Transverse colon (tissue), 4 donors: Measurements from ENCODE around the gene ARHGAP45. TPM values are rescaled to one million over a fixed set of nuclear protein-coding genes. Genes with fewer than 3 reads are reported as not detected.

Experiments
- DNase-seq: peaks from one replicate; pipeline ENCODE4 v3.0.0-alpha.2; 2019
- H3K27ac ChIP-seq, 4 donors: fragments of 200-600 bp; sonication (generic); 2 replicates each; pipeline ENCODE4 v1.5.1; 2016 to 2018; ENCODE audit warnings: inconsistent platforms in 4 of 4
- H3K27me3 ChIP-seq: fragments of 200-600 bp; sonication (generic); 2 replicates; pipeline ENCODE4 v1.5.1; 2017; ENCODE audit warnings: inconsistent platforms
- H3K36me3 ChIP-seq, 4 donors: fragments of 200-600 bp; sonication (generic); 2 replicates each; pipeline ENCODE4 v1.5.1; 2017 to 2019; ENCODE audit warnings: inconsistent platforms in 4 of 4
- H3K4me1 ChIP-seq, 4 donors: fragments of 200-600 bp; sonication (generic); 2 replicates each; pipeline ENCODE4 v1.5.1; 2017 to 2020; ENCODE audit warnings: inconsistent platforms in 4 of 4
- H3K4me3 ChIP-seq, 4 donors: fragments of 200-600 bp; sonication (generic); 1 replicate in 1 of 4; 2 replicates in 3 of 4; pipeline versions ENCODE4 v1.5.1 to v1.6.1; 2017 to 2019; ENCODE audit warnings: inconsistent platforms in 4 of 4
- H3K9me3 ChIP-seq, 2 donors: fragments of 200-600 bp; sonication (generic); 2 replicates each; pipeline ENCODE4 v1.5.1; 2017 to 2019; ENCODE audit warnings: inconsistent platforms in 2 of 2
- EP300 ChIP-seq: sonication (generic); formaldehyde crosslinking; IDR thresholded peaks from one replicate; pipeline ENCODE4 v1.6.1; 2017; ENCODE audit warnings: antibody characterized with exemption, low read depth
- POLR2A ChIP-seq: fragments of 450-650 bp; IDR thresholded peaks from one replicate; pipeline ENCODE4 v1.6.1; 2016; ENCODE audit warnings: antibody characterized with exemption, mild to moderate bottlenecking, moderate library complexity
- POLR2AphosphoS5 ChIP-seq, 3 donors: sonication (generic); formaldehyde crosslinking; IDR thresholded peaks; one replicate each; pipeline ENCODE4 v1.6.1; 2016; ENCODE audit warnings: antibody characterized with exemption in 3 of 3
- WGBS, 2 donors: methylation state at CpG; one replicate each; pipeline ENCODE4 v1.1.5; 2018; ENCODE audit warnings: low coverage in 1 of 2; 5-methylcytosine and 5-hydroxymethylcytosine counted together
- in situ Hi-C, 4 donors: fragments of 200-750 bp; cut with MboI; loops; one replicate each; pipeline versions ENCODE4 v1.15.0 to v1.15.1; 2017; ENCODE audit warnings: low sequenced_read_pairs in 3 of 4, low pct_ligation_motif_present in 1 of 4, low pct_unique_long_range_greater_than_20kb in 1 of 4
- intact Hi-C: fragments of 100-400 bp; cut with DNase I; formaldehyde crosslinking; loops from one replicate; pipeline ENCODE4 v1.15.1; 2023; ENCODE audit warnings: low total_unique reads
- total RNA-seq, 4 donors: library from RNA; depleted of rRNA; stranded (reverse); fragments of >200 nt; gene quantifications; one replicate each; pipeline ENCODE4 v1.1.0, GENCODE V29; 2016
- TF ChIP-seq, protein P1 (sequence below), 5 experiments: fragments of 200-600 bp in 3 of 5; fragments of 450-650 bp in 2 of 5; sonication (generic) in 3 of 5; IDR thresholded peaks; 1 replicate in 2 of 5; 2 replicates in 3 of 5; pipeline ENCODE4 v1.5.1; 2016 to 2017; ENCODE audit warnings: antibody characterized with exemption in 5 of 5, inconsistent platforms in 3 of 5, mild to moderate bottlenecking in 2 of 5, moderate library complexity in 1 of 5

ARHGAP45 gene
- total RNA-seq, 4 donors from 2014 or later, result 10.0 to 174 (median 76.9) TPM

DNA sequence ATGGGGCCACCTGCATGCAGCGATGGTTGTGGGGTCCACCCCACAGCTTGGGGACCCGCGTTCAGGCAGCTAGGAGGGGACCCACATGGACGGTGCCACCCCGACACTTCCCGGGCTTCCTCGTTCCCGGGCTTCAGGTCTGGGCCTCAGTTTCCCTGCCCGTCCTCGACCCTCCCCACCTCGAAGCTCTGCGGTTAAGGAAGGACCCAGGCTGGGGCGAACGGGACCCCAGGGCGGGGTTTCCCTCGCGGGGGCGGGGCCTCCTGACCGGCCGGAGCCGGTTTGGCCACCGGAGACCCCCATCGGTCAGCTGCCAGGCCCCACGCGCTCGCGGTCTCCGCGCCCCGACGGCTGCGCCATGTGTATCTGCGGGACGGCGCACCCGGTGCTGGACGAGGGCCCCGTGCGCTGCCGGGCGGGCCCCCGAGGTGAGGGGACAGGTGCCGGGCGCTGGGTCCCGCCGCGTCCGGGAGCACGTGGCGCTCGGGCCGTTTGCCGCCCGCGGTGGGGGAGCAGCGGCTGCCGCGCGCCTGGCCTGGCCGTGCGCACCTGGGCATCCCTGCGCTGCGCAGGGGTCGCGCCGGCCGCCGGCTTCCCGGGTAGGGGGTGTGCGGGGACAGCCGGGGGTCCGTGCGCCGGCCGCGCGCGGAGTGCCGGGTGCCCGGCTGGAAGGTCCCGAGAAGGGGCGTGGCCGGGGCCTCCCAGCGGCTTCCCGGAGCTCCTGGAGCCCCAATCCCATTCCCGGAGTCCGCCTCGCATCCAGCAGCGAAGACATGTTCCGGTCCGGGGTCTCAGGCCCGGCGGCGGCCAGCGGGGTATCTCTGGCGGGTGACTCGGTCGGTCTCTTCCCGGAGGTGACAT lies 4.2 kb downstream of the ARHGAP45 start:
- TF ChIP-seq POLR2A (no peak), EP300 (no peak), POLR2AphosphoS5 (IDR thresholded peaks at IDR 0.05) (no peak)
- TF ChIP-seq, protein P1, sequence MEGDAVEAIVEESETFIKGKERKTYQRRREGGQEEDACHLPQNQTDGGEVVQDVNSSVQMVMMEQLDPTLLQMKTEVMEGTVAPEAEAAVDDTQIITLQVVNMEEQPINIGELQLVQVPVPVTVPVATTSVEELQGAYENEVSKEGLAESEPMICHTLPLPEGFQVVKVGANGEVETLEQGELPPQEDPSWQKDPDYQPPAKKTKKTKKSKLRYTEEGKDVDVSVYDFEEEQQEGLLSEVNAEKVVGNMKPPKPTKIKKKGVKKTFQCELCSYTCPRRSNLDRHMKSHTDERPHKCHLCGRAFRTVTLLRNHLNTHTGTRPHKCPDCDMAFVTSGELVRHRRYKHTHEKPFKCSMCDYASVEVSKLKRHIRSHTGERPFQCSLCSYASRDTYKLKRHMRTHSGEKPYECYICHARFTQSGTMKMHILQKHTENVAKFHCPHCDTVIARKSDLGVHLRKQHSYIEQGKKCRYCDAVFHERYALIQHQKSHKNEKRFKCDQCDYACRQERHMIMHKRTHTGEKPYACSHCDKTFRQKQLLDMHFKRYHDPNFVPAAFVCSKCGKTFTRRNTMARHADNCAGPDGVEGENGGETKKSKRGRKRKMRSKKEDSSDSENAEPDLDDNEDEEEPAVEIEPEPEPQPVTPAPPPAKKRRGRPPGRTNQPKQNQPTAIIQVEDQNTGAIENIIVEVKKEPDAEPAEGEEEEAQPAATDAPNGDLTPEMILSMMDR (IDR thresholded peaks at IDR 0.05), result no peak
- Histone ChIP-seq H3K4me3 (no peak overlapping the region), H3K9me3 (no peaks in the 10 kb centered on the region), H3K36me3 (no peaks in the 10 kb centered on the region), H3K27ac (no peak overlapping the region), H3K27me3 (peaks cover 68% of the 10 kb centered on the region), H3K4me1 (peaks cover 17 to 65% (median 51%) of the 10 kb centered on the region in 4 donors)
- in situ Hi-C loops, result no loop called here
- intact Hi-C loops, result no loop called here
- WGBS, 2 donors, result 31% methylated on average over 27 of the region's 99 CpGs; no CpG with 5 or more reads in 1 of the 2 donors
- DNase-seq, result no peak

DNA sequence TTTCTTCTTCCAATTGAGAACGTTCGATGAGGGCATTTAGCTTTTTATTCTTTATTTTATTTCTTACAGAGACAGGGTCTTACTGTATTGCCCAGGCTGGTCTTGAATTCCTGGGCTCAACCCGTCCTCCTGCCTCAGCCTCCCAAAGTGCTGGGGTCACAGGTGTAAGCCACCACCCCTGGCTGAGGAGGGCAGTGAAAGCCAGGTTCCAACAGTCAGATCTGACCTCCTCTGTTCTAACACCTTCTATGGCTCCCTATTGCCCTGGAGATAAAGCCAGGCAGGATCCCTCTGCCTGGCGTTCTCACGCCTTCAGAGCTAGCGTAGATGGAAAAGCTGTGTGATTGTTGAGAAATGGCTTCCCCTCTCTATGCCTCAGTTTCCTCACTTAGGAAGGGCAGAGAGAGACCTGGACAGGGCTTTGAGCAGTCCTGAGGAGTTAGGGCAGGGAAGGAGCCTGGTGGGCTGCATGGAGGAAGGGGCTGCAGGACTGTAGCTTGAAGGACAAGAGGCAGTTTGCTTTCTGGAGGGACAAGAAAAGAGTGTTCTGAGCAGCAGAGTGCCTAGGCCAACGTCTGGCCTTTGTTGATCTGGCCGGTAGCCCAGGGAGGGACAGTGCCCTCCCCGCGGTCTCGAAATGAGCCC lies 5.5 kb downstream of the ARHGAP45 start:
- Histone ChIP-seq H3K4me3 (no peak overlapping the region), H3K36me3 (no peaks in the 10 kb centered on the region), H3K9me3 (no peaks in the 10 kb centered on the region), H3K27me3 (peaks cover 55% of the 10 kb centered on the region), H3K4me1 (peaks cover 6 to 64% (median 39%) of the 10 kb centered on the region in 4 donors), H3K27ac (no peak overlapping the region)
- no peak for DNase-seq
- in situ Hi-C loops, result no loop called here
- intact Hi-C loops, result no loop called here
- TF ChIP-seq POLR2A (no peak), EP300 (no peak), POLR2AphosphoS5 (IDR thresholded peaks at IDR 0.05) (no peak)
- TF ChIP-seq, protein P1 (IDR thresholded peaks at IDR 0.05), result no peak
- WGBS, 2 donors, result 55% methylated on average over 11 of the region's 11 CpGs; no CpG with 5 or more reads in 1 of the 2 donors

DNA sequence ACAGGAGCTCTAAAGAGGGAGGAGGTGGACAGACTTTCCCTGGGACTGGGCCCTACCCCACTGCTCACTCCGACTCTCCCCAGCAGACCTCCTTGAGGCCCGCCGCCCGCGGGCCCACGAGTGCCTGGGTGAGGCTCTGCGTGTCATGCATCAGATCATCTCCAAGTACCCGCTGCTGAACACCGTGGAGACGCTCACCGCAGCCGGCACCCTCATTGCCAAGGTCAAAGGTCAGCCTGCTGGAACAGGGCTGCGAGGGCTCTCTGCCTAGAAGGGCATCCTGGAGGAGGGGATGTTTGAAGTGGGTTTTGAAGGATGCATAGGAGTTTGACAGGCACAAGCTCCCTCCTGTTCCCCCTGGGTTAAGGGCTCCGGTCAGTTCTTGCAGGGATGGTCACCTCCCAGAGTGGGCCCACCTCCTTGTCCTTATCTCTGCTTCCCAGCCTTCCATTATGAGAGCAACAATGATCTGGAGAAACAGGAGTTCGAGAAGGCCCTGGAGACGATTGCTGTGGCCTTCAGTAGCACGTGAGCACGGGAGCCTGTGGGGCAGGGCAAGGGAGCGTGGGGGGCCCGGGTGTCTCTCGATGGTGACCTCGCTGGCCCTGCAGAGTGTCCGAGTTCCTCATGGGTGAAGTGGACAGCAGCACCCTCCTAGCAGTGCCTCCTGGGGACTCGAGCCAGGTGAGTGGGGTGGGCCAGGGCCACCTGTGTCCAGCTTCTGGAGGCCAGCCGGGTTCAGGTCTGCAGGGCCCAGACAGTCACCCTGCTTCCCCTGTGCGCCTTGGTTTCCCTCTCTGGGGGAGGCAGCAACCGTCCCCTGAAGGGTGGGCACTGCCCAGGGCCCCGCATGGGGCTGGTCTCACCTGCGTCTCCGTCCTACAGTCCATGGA lies 6.3 kb downstream of the ARHGAP45 start:
- H3K27ac ChIP-seq, result no peak overlapping the region
- H3K36me3 ChIP-seq, result no peaks in the 10 kb centered on the region
- TF ChIP-seq, protein P1 (IDR thresholded peaks at IDR 0.05), result no peak
- no peak for TF ChIP-seq POLR2AphosphoS5 (IDR thresholded peaks at IDR 0.05)
- intact Hi-C loops (no loop called here), in situ Hi-C loops (no loop called here)
- peaks cover 49% of the 10 kb centered on the region for H3K27me3 ChIP-seq
- H3K4me1 ChIP-seq, result peaks cover 5 to 67% (median 39%) of the 10 kb centered on the region in 4 donors
- H3K4me3 ChIP-seq, result no peak overlapping the region
- DNase-seq, result no peak
- no peaks in the 10 kb centered on the region for H3K9me3 ChIP-seq
- WGBS, 2 donors, result 83% methylated on average over 25 of the region's 30 CpGs; no CpG with 5 or more reads in 1 of the 2 donors
